ENCODE measurements around the gene SPHK2. TPM values are rescaled to one million over a fixed set of nuclear protein-coding genes. Genes with fewer than 3 reads are reported as not detected.
A peak's percentile ranks its signal among the peaks of the same experiment; 100 is the strongest.
"Not testable (repeated sequence)": the region's sequence is repeated elsewhere in the genome, so short reads cannot be mapped to it uniquely, and the experiment has no call there.

The SPHK2 gene
- total and polyA plus RNA-seq, 9 donors = 2.9 to 37.2 (median 25.4) TPM

DNA sequence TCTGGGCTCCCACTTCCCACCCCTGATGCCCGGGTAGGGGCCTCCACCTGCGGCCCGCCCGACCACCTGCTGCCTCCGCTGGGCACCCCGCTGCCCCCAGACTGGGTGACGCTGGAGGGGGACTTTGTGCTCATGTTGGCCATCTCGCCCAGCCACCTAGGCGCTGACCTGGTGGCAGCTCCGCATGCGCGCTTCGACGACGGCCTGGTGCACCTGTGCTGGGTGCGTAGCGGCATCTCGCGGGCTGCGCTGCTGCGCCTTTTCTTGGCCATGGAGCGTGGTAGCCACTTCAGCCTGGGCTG is 9.9 kb downstream of the SPHK2 start:
- Histone ChIP-seq H3K4me1 (ENCODE audit: insufficient read depth) (peaks cover 18% of the 10 kb centered on the region), H3K27ac (peak overlapping the region; percentile 63 to 72), H3K36me3 (no peaks in the 10 kb centered on the region), H3K4me3 (no peak overlapping the region), H3K27me3 (no peaks in the 10 kb centered on the region), H3K9me3 (no peaks in the 10 kb centered on the region)
- intact Hi-C loops (cut with DNase I) = no loop called here
- TF ChIP-seq POLR2A (IDR thresholded peaks at IDR 0.05) (no peak), EP300 (IDR thresholded peaks at IDR 0.05) (no peak), CTCF (IDR thresholded peaks at IDR 0.05) (no peak)
- DNase-seq = peak in 1 of 5 donors; percentile 52
- WGBS, 3 donors = 78 to 93% (median 78%) methylated on average over 21 to 22 of the region's 22 CpGs

DNA sequence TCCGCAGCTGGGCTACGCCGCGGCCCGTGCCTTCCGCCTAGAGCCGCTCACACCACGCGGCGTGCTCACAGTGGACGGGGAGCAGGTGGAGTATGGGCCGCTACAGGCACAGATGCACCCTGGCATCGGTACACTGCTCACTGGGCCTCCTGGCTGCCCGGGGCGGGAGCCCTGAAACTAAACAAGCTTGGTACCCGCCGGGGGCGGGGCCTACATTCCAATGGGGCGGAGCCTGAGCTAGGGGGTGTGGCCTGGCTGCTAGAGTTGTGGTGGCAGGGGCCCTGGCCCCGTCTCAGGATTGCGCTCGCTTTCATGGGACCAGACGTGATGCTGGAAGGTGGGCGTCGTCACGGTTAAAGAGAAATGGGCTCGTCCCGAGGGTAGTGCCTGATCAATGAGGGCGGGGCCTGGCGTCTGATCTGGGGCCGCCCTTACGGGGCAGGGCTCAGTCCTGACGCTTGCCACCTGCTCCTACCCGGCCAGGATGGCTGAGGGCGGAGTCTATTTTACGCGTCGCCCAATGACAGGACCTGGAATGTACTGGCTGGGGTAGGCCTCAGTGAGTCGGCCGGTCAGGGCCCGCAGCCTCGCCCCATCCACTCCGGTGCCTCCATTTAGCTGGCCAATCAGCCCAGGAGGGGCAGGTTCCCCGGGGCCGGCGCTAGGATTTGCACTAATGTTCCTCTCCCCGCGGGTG is 10.4 kb downstream of the SPHK2 start:
- TF ChIP-seq POLR2A (IDR thresholded peaks at IDR 0.05) (no peak), EP300 (IDR thresholded peaks at IDR 0.05) (no peak), CTCF (IDR thresholded peaks at IDR 0.05) (peak in 1 of 3 donors; percentile 4)
- Histone ChIP-seq H3K27ac (peak overlapping the region; percentile 63 to 72), H3K36me3 (no peaks in the 10 kb centered on the region), H3K27me3 (no peaks in the 10 kb centered on the region), H3K4me3 (no peak overlapping the region), H3K9me3 (no peaks in the 10 kb centered on the region), H3K4me1 (ENCODE audit: insufficient read depth) (peaks cover 20% of the 10 kb centered on the region)
- intact Hi-C loops (cut with DNase I) = no loop called here
- WGBS, 3 donors = 20 to 39% (median 27%) methylated on average over 43 to 48 of the region's 48 CpGs
- DNase-seq = peak; percentile 88 to 92 (median 91)

DNA sequence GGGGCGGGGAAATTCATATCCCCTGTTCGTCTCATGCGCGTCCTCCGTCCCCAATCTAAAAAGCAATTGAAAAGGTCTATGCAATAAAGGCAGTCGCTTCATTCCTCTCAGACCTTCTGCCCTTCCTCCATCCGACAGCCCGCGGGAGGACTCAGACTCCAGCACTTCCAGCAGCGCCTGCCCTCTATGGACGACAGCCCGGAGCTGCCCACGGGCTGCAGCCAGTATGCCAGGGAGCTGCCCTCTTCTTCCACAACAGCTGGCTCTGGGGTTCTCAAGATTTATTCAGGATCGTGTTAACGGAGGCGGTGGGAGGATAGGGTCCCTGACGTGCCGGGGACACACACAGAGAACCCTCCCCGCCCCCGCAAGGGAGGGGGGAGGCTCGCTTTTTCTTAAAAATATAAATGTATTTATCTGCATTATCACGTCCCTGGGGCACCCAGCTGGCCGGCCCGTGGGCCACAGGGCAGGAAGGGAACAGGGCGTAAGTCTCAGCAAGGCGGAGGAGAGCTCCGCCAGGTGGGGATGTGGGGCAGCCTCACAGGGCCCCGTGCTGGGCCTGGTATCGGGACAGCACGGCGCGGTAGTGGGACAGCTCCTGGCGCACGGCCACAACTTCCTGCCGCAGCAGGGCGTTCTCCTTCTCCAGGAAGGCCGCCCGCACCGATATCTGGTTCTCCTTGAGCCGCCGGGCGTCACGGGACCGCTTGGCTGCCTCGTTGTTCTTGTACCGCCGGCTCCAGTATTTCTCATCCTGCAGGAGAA is 11.2 kb downstream of the SPHK2 start:
- Histone ChIP-seq H3K27ac (peak overlapping the region; percentile 63 to 72), H3K4me1 (ENCODE audit: insufficient read depth) (peaks cover 20% of the 10 kb centered on the region), H3K36me3 (no peaks in the 10 kb centered on the region), H3K9me3 (no peaks in the 10 kb centered on the region), H3K27me3 (no peaks in the 10 kb centered on the region), H3K4me3 (no peak overlapping the region)
- peak; percentile 76 to 83 (median 81) for DNase-seq
- intact Hi-C loops (cut with DNase I) = no loop called here
- TF ChIP-seq POLR2A (IDR thresholded peaks at IDR 0.05) = no peak
- peak in 1 of 3 donors; percentile 20 for TF ChIP-seq CTCF (IDR thresholded peaks at IDR 0.05)
- 5 to 14% (median 5%) methylated on average over 27 to 47 of the region's 47 CpGs for WGBS, 3 donors

DNA sequence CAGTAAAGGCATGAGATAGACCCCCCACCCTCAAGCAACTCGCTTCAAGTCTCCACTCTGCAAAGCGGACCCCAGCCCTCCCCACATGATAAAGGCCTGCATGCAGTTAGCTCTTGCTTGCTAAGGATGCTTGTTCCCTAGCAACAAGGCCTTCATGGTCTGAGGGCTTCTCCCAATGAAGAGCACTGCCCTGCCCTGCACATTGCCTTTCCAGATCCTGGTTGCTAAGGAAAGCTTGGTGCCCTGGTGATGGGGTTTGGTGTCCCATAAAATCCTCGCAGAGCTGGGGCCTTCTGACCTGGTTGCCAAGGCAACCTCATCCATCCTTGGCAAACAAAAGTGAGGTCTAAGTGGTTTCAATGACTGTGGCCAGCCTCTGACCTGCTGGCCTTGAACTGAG is 11.9 kb downstream of the SPHK2 start:
- peak in 2 of 5 donors; percentile 39 to 40 for DNase-seq
- Histone ChIP-seq H3K4me3 (no peak overlapping the region), H3K27me3 (no peaks in the 10 kb centered on the region), H3K9me3 (no peaks in the 10 kb centered on the region), H3K27ac (peak overlapping the region; percentile 63 to 72), H3K36me3 (no peaks in the 10 kb centered on the region), H3K4me1 (ENCODE audit: insufficient read depth) (peaks cover 20% of the 10 kb centered on the region)
- no peak for TF ChIP-seq EP300 (IDR thresholded peaks at IDR 0.05)
- no peak for TF ChIP-seq CTCF (IDR thresholded peaks at IDR 0.05)
- TF ChIP-seq POLR2A (IDR thresholded peaks at IDR 0.05) = no peak
- 32 to 51% (median 41%) methylated on average over 3 of the region's 3 CpGs for WGBS, 3 donors
- intact Hi-C loops (cut with DNase I) = no loop called here

- intact Hi-C loops (cut with DNase I); H3K27me3 ChIP-seq; H3K4me3 ChIP-seq; H3K9me3 ChIP-seq; H3K36me3 ChIP-seq: not testable (repeated sequence)
- H3K4me1 ChIP-seq (ENCODE audit: insufficient read depth) = peaks cover 20% of the 10 kb centered on the region
- peak in 1 of 5 donors; percentile 23 for DNase-seq
- peak overlapping the region in 1 of 2 donors; percentile 65 for H3K27ac ChIP-seq
- WGBS, 3 donors = 81 to 88% (median 86%) methylated on average over 11 of the region's 11 CpGs
These were observed 13.0 kb downstream of the SPHK2 start for GRCh38 chr19:48632286-48632685.

Data from ovary (tissue), 9 donors.